Hepatocyte (in vitro differentiated cells): Measurements from ENCODE around the gene CAPZB.

ENCODE experiments used
- CTCF ChIP-seq: fragments of 200-600 bp; sonication (generic); IDR thresholded peaks from 2 replicates; pipeline ENCODE4 v1.5.1; 2016; ENCODE audit warnings: antibody characterized with exemption, mild to moderate bottlenecking; ENCODE audit not compliant: poor library complexity
- EZH2 ChIP-seq: fragments of 200-600 bp; sonication (generic); IDR thresholded peaks from 2 replicates; pipeline ENCODE4 v1.6.1; 2016; ENCODE audit warnings: antibody characterized with exemption, mild to moderate bottlenecking, borderline replicate concordance

- TF ChIP-seq CTCF (no peak), EZH2 (no peak)
Observed at GRCh38 chr1:19307794-19308508, 177.4 kb downstream of the CAPZB start.
